ENCODE data around the gene MIB1. TPM values are rescaled to one million over a fixed set of nuclear protein-coding genes. Genes with fewer than 3 reads are reported as not detected.

Gene MIB1
- total RNA-seq, 1 experiment from 2014 or later = 70.5 TPM

GRCh38 chr18:21701621-21702020 lies 39.0 kb upstream of the MIB1 start:
- H3K4me3 ChIP-seq (ENCODE audit: low read depth, low read length, poor library complexity, severe bottlenecking) = no peak overlapping the region
- CTCF ChIA-PET = no interaction called here
- H3K4me1 ChIP-seq (ENCODE audit: insufficient read depth, low read length, poor library complexity, severe bottlenecking) = peaks cover 7% of the 10 kb centered on the region
- POLR2A ChIA-PET (ENCODE audit: low non-redundant PET) = no interaction called here
- no TSS peak for BruUV-seq (replicated peaks)
- no peaks in the 10 kb centered on the region for H3K27me3 ChIP-seq (replicated peaks; ENCODE audit: insufficient read depth, low read depth, low read length, poor library complexity)
- intact Hi-C loops (cut with micrococcal nuclease; ENCODE audit: unreplicated experiment) = loop anchor here (5.0 kb wide), 1 partner anchor 89 kb away; the partner anchor contains the start of gene SNRPD1
- DNase-seq (ENCODE audit: low spot score) = no peak
- TF ChIP-seq EZH2 (IDR thresholded peaks at IDR 0.05; ENCODE audit: borderline replicate concordance, low read depth, low read length, poor library complexity, severe bottlenecking) (no peak), CTCF (conservative IDR thresholded peaks at IDR 0.05; ENCODE audit: low read depth, low read length) (no peak)
- H3K27ac ChIP-seq (ENCODE audit: low read depth, low read length, poor library complexity, severe bottlenecking) = no peak overlapping the region
- peaks cover 4% of the 10 kb centered on the region for H3K9me3 ChIP-seq (ENCODE audit: low read depth, low read length, poor library complexity, severe bottlenecking)
- H3K36me3 ChIP-seq (ENCODE audit: insufficient read depth, low read length, poor library complexity, severe bottlenecking) = peaks cover 28% of the 10 kb centered on the region

GRCh38 chr18:21702602-21703001 lies 38.0 kb upstream of the MIB1 start:
- TSS peak; percentile 50 for BruUV-seq (replicated peaks)
- POLR2A ChIA-PET (ENCODE audit: low non-redundant PET) = no interaction called here

GRCh38 chr18:21703241-21703820 lies 37.3 kb upstream of the MIB1 start:
- H3K4me3 ChIP-seq (ENCODE audit: low read depth, low read length, poor library complexity, severe bottlenecking) = peak overlapping the region; percentile 99
- peaks cover 24% of the 10 kb centered on the region for H3K36me3 ChIP-seq (ENCODE audit: insufficient read depth, low read length, poor library complexity, severe bottlenecking)
- TF ChIP-seq CTCF (conservative IDR thresholded peaks at IDR 0.05; ENCODE audit: low read depth, low read length) (no peak), EZH2 (IDR thresholded peaks at IDR 0.05; ENCODE audit: borderline replicate concordance, low read depth, low read length, poor library complexity, severe bottlenecking) (no peak)
- intact Hi-C loops (cut with micrococcal nuclease; ENCODE audit: unreplicated experiment) = loop anchor here (5.0 kb wide), 1 partner anchor 91 kb away; the partner anchor contains the start of gene SNRPD1
- H3K27ac ChIP-seq (ENCODE audit: low read depth, low read length, poor library complexity, severe bottlenecking) = peak overlapping the region; percentile 97
- no TSS peak for BruUV-seq (replicated peaks)
- H3K27me3 ChIP-seq (replicated peaks; ENCODE audit: insufficient read depth, low read depth, low read length, poor library complexity) = no peaks in the 10 kb centered on the region
- peaks cover 4% of the 10 kb centered on the region for H3K9me3 ChIP-seq (ENCODE audit: low read depth, low read length, poor library complexity, severe bottlenecking)
- peak; percentile 12 for DNase-seq (ENCODE audit: low spot score)
- CTCF ChIA-PET = no interaction called here
- H3K4me1 ChIP-seq (ENCODE audit: insufficient read depth, low read length, poor library complexity, severe bottlenecking) = peaks cover 7% of the 10 kb centered on the region
- POLR2A ChIA-PET (ENCODE audit: low non-redundant PET) = no interaction called here

More at GRCh38 chr18:21702602-21703001, 38.0 kb upstream of the MIB1 start:
- peaks cover 4% of the 10 kb centered on the region for H3K9me3 ChIP-seq (ENCODE audit: low read depth, low read length, poor library complexity, severe bottlenecking)
- TF ChIP-seq EZH2 (IDR thresholded peaks at IDR 0.05; ENCODE audit: borderline replicate concordance, low read depth, low read length, poor library complexity, severe bottlenecking) (no peak), CTCF (conservative IDR thresholded peaks at IDR 0.05; ENCODE audit: low read depth, low read length) (no peak)
- H3K27ac ChIP-seq (ENCODE audit: low read depth, low read length, poor library complexity, severe bottlenecking) = peak overlapping the region; percentile 49
- intact Hi-C loops (cut with micrococcal nuclease; ENCODE audit: unreplicated experiment) = loop anchor here (5.0 kb wide), 1 partner anchor 90 kb away; the partner anchor contains the start of gene SNRPD1
- no peak for DNase-seq (ENCODE audit: low spot score)
- H3K27me3 ChIP-seq (replicated peaks; ENCODE audit: insufficient read depth, low read depth, low read length, poor library complexity) = no peaks in the 10 kb centered on the region
- H3K4me1 ChIP-seq (ENCODE audit: insufficient read depth, low read length, poor library complexity, severe bottlenecking) = peaks cover 7% of the 10 kb centered on the region
- CTCF ChIA-PET = no interaction called here
- H3K36me3 ChIP-seq (ENCODE audit: insufficient read depth, low read length, poor library complexity, severe bottlenecking) = peaks cover 27% of the 10 kb centered on the region
- H3K4me3 ChIP-seq (ENCODE audit: low read depth, low read length, poor library complexity, severe bottlenecking) = peak overlapping the region; percentile 99
